Stimulated activated naive B cell treated with anti-CD40 and anti-IgM and Interleukin-4, amounts not matched to agents 10 μg/mL and 1 μg/mL and 100 μg/mL, for 72 hours (primary cell): ENCODE measurements around the gene POU6F2.

ENCODE experiments used
- ATAC-seq, 2 donors: fragments of 150-1000 bp; cut with Tn5 transposase; replicated peaks; 2 replicates each; pipeline ENCODE4 v1.10.0; 2021; ENCODE audit warnings: moderate library complexity in 1 of 2
- DNase-seq: peaks from one replicate; pipeline ENCODE4 v3.0.0; 2021
- H3K27ac Mint-ChIP-seq: one replicate; pipeline ENCODE4 v1.8.0; 2022; ENCODE audit warnings: mild to moderate bottlenecking, mixed read lengths
- H3K27me3 Mint-ChIP-seq, 2 donors: one replicate each; pipeline ENCODE4 v1.8.0; 2022; ENCODE audit warnings: mixed read lengths in 2 of 2
- H3K36me3 Mint-ChIP-seq, 2 donors: one replicate each; pipeline ENCODE4 v1.8.0; 2022; ENCODE audit warnings: mixed read lengths in 2 of 2, mild to moderate bottlenecking in 1 of 2
- H3K4me1 Mint-ChIP-seq, 2 donors: one replicate each; pipeline ENCODE4 v1.8.0; 2022; ENCODE audit warnings: mixed read lengths in 2 of 2, mild to moderate bottlenecking in 1 of 2
- H3K4me3 Mint-ChIP-seq, 2 donors: one replicate each; pipeline ENCODE4 v1.8.0; 2022; ENCODE audit warnings: mild to moderate bottlenecking in 2 of 2, mixed read lengths in 2 of 2, moderate library complexity in 1 of 2
- H3K9me3 Mint-ChIP-seq, 2 donors: one replicate each; pipeline ENCODE4 v1.8.0; 2022; ENCODE audit warnings: mixed read lengths in 2 of 2, mild to moderate bottlenecking in 1 of 2

The POU6F2 gene

DNA sequence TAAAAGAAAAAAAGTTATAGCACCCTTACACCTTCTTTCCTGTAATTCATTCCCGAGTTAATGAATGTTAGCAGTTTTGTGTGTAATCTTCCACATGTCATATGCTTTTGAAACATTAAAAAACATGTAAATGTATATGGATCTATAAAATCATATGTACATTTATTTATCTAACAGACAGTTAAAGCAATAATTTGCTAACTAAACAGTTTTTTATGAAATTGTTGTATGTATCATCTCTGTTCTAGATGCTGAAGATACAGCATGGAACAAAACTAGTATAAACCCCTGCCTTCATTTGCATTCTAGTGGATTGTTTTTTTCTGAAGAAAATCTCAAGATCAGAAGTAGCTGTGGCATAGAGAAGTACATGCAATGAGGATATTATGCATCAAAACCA lies 165.0 kb downstream of the POU6F2 start:
- H3K27ac Mint-ChIP-seq, result no peak overlapping the region
- no peak overlapping the region for H3K4me3 Mint-ChIP-seq
- H3K4me1 Mint-ChIP-seq, result no peaks in the 10 kb centered on the region
- DNase-seq, result no peak
- H3K36me3 Mint-ChIP-seq, result no peaks in the 10 kb centered on the region
- H3K27me3 Mint-ChIP-seq, result peaks cover 3 to 6% of the 10 kb centered on the region in 2 donors
- ATAC-seq, result no peak
- H3K9me3 Mint-ChIP-seq, result peaks cover 5 to 9% of the 10 kb centered on the region in 2 donors

DNA sequence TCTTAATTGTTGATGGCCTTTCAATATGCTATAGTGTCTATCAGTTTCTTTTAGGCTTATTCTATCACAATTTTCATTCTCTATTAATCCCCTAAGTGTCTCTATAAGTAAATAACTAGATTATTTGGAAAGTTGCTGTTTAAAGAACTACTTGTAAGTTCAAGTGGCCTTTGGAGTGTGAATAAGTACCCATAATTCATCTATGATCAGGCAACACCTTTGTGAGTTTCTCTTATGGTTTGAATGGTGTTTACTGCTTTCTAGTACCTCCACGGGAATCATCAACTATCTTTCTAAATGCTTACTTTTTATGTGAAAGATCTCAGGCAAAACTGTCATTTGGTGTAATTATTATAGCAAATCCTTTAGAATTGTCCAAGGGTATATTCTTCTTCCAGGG lies 166.7 kb downstream of the POU6F2 start:
- no peak for DNase-seq
- Mint-ChIP-seq H3K27ac (no peak overlapping the region), H3K36me3 (no peaks in the 10 kb centered on the region), H3K4me3 (no peak overlapping the region), H3K27me3 (peaks cover 3 to 15% of the 10 kb centered on the region in 2 donors), H3K9me3 (peaks cover 5 to 9% of the 10 kb centered on the region in 2 donors), H3K4me1 (no peaks in the 10 kb centered on the region)
- no peak for ATAC-seq

- Mint-ChIP-seq H3K27ac (no peak overlapping the region), H3K4me1 (no peaks in the 10 kb centered on the region), H3K36me3 (no peaks in the 10 kb centered on the region), H3K9me3 (peaks cover 4 to 6% of the 10 kb centered on the region in 2 donors), H3K27me3 (peaks cover 3 to 15% of the 10 kb centered on the region in 2 donors), H3K4me3 (no peak overlapping the region)
- ATAC-seq, result no peak
- DNase-seq, result no peak
Measured at GRCh38 chr7:39145283-39145682, 167.6 kb downstream of the POU6F2 start.

DNA sequence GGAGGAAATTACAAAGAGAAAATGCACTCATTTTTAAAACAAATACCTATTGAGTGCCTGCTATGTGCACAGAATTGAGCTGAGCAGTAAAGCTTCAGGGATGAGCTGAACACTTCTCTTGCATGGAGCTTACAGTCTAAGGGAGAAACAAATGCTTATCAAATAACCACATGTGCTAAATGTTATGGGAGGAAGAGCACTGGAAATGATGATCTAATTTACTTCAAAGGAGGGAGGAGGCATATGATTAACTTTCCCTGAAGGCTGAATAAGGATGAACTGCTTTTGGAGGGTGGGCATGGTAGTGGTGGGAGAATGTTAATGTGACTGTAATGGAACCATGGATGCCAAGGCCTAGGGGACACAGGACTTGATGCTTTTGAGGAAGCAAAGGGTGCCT lies 168.2 kb downstream of the POU6F2 start:
- H3K27ac Mint-ChIP-seq, result no peak overlapping the region
- H3K9me3 Mint-ChIP-seq, result no peaks in the 10 kb centered on the region
- DNase-seq (no peak), ATAC-seq (no peak)
- no peaks in the 10 kb centered on the region for H3K4me1 Mint-ChIP-seq
- peaks cover 3 to 15% of the 10 kb centered on the region in 2 donors for H3K27me3 Mint-ChIP-seq
- H3K4me3 Mint-ChIP-seq, result no peak overlapping the region
- no peaks in the 10 kb centered on the region for H3K36me3 Mint-ChIP-seq

DNA sequence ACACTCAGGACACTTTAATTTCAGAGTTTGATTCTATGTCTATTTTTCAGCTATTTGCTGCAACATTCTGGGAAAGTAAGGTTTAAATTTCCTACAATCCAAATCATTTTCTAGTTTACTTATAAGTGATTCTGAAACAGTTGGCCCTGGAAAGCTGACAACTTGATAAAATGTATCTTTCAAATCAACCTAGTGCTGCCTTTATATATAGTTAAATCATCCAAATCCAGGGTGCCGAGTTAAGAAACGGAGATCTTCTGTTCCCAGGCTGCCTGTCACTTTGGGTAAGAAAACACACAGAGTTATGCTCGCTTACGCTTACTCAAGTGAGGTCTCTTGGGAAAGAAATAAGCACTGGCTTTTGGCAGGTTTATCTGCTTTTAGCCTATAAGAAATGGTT lies 175.0 kb downstream of the POU6F2 start:
- no peaks in the 10 kb centered on the region for H3K36me3 Mint-ChIP-seq
- H3K27me3 Mint-ChIP-seq, result peaks cover 4 to 9% of the 10 kb centered on the region in 2 donors
- H3K27ac Mint-ChIP-seq, result no peak overlapping the region
- DNase-seq (no peak), ATAC-seq (no peak)
- H3K4me1 Mint-ChIP-seq, result no peaks in the 10 kb centered on the region
- H3K4me3 Mint-ChIP-seq, result no peak overlapping the region
- H3K9me3 Mint-ChIP-seq, result no peaks in the 10 kb centered on the region

- ATAC-seq, result no peak
- Mint-ChIP-seq H3K4me1 (no peaks in the 10 kb centered on the region), H3K4me3 (no peak overlapping the region), H3K27ac (no peak overlapping the region), H3K9me3 (no peaks in the 10 kb centered on the region), H3K27me3 (peaks cover 4 to 9% of the 10 kb centered on the region in 2 donors), H3K36me3 (no peaks in the 10 kb centered on the region)
- DNase-seq, result no peak
Measured at GRCh38 chr7:39153113-39153512, 175.4 kb downstream of the POU6F2 start.

- Mint-ChIP-seq H3K27me3 (peaks cover 3 to 4% of the 10 kb centered on the region in 2 donors), H3K9me3 (no peaks in the 10 kb centered on the region), H3K36me3 (no peaks in the 10 kb centered on the region), H3K4me1 (no peaks in the 10 kb centered on the region), H3K4me3 (no peak overlapping the region), H3K27ac (no peak overlapping the region)
- no peak for DNase-seq
- no peak for ATAC-seq
Measured at GRCh38 chr7:39153647-39154046, 175.9 kb downstream of the POU6F2 start.

- ATAC-seq (no peak), DNase-seq (no peak)
- no peaks in the 10 kb centered on the region for H3K4me1 Mint-ChIP-seq
- peaks cover 0 to 2% of the 10 kb centered on the region in 2 donors for H3K9me3 Mint-ChIP-seq
- H3K27ac Mint-ChIP-seq, result no peak overlapping the region
- H3K36me3 Mint-ChIP-seq, result no peaks in the 10 kb centered on the region
- H3K27me3 Mint-ChIP-seq, result peaks cover 0 to 4% of the 10 kb centered on the region in 2 donors
- no peak overlapping the region for H3K4me3 Mint-ChIP-seq
Measured at GRCh38 chr7:39154815-39155214, 177.1 kb downstream of the POU6F2 start.

DNA sequence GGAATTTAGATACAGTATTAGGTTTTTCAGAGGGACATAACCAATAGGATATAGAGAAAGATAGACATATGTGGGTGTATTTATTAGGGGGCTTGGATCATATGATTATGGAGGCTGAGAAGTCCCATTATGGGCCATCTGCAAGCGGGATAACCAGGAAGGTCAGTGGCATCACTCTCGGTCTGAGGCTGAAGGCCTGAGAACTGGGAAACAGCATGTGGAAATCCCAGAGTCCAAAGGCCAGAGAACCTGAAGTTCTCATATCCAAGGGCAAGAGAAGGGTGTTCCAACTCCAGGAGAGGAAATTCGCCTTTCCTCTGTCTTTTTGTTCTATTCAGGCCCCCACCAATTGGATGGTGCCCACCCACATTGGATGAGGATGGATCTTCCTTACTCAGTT lies 180.7 kb downstream of the POU6F2 start:
- H3K27me3 Mint-ChIP-seq, result peaks cover 0 to 4% of the 10 kb centered on the region in 2 donors
- no peak for DNase-seq
- peaks cover 0 to 2% of the 10 kb centered on the region in 2 donors for H3K9me3 Mint-ChIP-seq
- no peaks in the 10 kb centered on the region for H3K4me1 Mint-ChIP-seq
- no peak overlapping the region for H3K27ac Mint-ChIP-seq
- ATAC-seq, result no peak
- no peaks in the 10 kb centered on the region for H3K36me3 Mint-ChIP-seq
- H3K4me3 Mint-ChIP-seq, result no peak overlapping the region

DNA sequence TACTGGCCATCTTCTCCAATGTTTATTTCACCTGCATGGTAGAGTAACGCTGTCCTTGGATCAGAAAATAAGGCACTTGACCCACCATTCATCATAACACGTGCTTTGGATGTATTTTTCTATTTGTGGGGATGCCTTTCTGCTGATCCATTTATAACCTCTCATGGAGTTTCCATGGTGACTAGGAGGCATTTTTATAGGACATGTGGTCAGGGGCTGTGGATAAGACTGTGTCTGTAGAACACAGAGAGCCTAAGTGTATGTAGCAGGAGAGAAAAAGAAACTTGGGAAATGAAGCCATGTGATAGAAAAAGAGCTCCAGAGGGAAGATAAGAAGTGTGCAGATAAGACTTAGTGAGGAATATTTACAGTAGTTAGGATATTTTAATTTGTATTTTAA lies 184.2 kb downstream of the POU6F2 start:
- no peak for ATAC-seq

GRCh38 chr7:39164887-39165286 lies 187.2 kb downstream of the POU6F2 start:
- ATAC-seq (no peak), DNase-seq (no peak)
- Mint-ChIP-seq H3K4me1 (no peaks in the 10 kb centered on the region), H3K27me3 (peaks cover 0 to 5% of the 10 kb centered on the region in 2 donors), H3K36me3 (no peaks in the 10 kb centered on the region), H3K27ac (no peak overlapping the region), H3K4me3 (no peak overlapping the region), H3K9me3 (peaks cover 3% of the 10 kb centered on the region in 2 donors)

More for the DNA sequence above, 184.2 kb downstream of the POU6F2 start:
- no peak for DNase-seq
- Mint-ChIP-seq H3K27me3 (peaks cover 0 to 5% of the 10 kb centered on the region in 2 donors), H3K4me3 (no peak overlapping the region), H3K36me3 (no peaks in the 10 kb centered on the region), H3K27ac (no peak overlapping the region), H3K9me3 (peaks cover 3 to 5% of the 10 kb centered on the region in 2 donors), H3K4me1 (no peaks in the 10 kb centered on the region)

GRCh38 chr7:39168403-39169098 lies 190.8 kb downstream of the POU6F2 start:
- Mint-ChIP-seq H3K9me3 (peaks cover 2 to 3% of the 10 kb centered on the region in 2 donors), H3K36me3 (no peaks in the 10 kb centered on the region), H3K4me3 (no peak overlapping the region), H3K27ac (no peak overlapping the region), H3K27me3 (peaks cover 0 to 3% of the 10 kb centered on the region in 2 donors), H3K4me1 (no peaks in the 10 kb centered on the region)
- no peak for DNase-seq
- no peak for ATAC-seq

DNA sequence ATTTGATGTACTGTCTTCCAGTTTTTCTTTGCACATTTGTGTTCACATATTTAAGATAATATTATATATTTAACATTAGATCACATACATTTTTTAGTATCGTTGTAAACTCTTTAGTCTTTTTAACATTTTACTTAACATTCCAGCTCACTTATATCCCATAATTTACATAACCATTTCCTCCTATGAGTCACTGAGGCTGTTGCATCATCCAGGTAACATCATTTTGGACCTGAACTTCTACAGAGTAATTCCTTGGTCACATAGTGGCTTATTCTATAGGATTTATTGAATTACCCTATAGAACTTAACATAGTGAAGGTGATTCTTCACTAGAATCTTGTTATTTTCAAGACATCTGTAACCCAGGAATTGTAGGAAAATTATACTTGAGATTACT lies 194.4 kb downstream of the POU6F2 start:
- no peak for ATAC-seq
- H3K4me3 Mint-ChIP-seq, result no peak overlapping the region
- no peak overlapping the region for H3K27ac Mint-ChIP-seq
- no peaks in the 10 kb centered on the region for H3K9me3 Mint-ChIP-seq
- no peak for DNase-seq
- H3K36me3 Mint-ChIP-seq, result no peaks in the 10 kb centered on the region
- no peaks in the 10 kb centered on the region for H3K4me1 Mint-ChIP-seq
- H3K27me3 Mint-ChIP-seq, result peaks cover 0 to 5% of the 10 kb centered on the region in 2 donors

- Mint-ChIP-seq H3K27me3 (no peaks in the 10 kb centered on the region), H3K9me3 (peaks cover 0 to 4% of the 10 kb centered on the region in 2 donors), H3K27ac (no peak overlapping the region), H3K4me3 (no peak overlapping the region), H3K36me3 (no peaks in the 10 kb centered on the region), H3K4me1 (no peaks in the 10 kb centered on the region)
- DNase-seq (no peak), ATAC-seq (no peak)
Measured at GRCh38 chr7:39181398-39181797, 203.7 kb downstream of the POU6F2 start.

- DNase-seq, result no peak
- Mint-ChIP-seq H3K4me1 (no peaks in the 10 kb centered on the region), H3K9me3 (peaks cover 0 to 4% of the 10 kb centered on the region in 2 donors), H3K4me3 (no peak overlapping the region), H3K36me3 (no peaks in the 10 kb centered on the region), H3K27me3 (no peaks in the 10 kb centered on the region), H3K27ac (no peak overlapping the region)
- ATAC-seq, result no peak
Measured at GRCh38 chr7:39183796-39184195, 206.1 kb downstream of the POU6F2 start.
